GM12878 (cell line): ENCODE results near the gene CTNNB1. TPM values are rescaled to one million over a fixed set of nuclear protein-coding genes. Genes with fewer than 3 reads are reported as not detected.

ENCODE experiments used
- ATAC-seq: fragments of 200-7000 bp; cut with Tn5 transposase; 3 replicates; pipeline ENCODE4 v1.9.1; 2020; ENCODE audit warnings: mild to moderate bottlenecking, moderate library complexity
- BruUV-seq: library from RNA; stranded (reverse); fragments of 400-500 nt; replicated peaks from 2 replicates; lab custom pipeline; 2021; lab: Mats Ljungman, UMichigan
- CTCF ChIA-PET: fragments of 300-600 bp; sonication (Branson Sonifier 250); formaldehyde crosslinking; extraction: SDS; loops from one replicate; lab custom pipeline; 2021; ENCODE audit warnings: inconsistent platforms; lab: Yijun Ruan, JAX
- POLR2A ChIA-PET: fragments of 350-600 bp; formaldehyde crosslinking; extraction: SDS; loops from one replicate; lab custom pipeline; 2021; ENCODE audit warnings: inconsistent platforms; lab: Charles Lee
- RAD21 ChIA-PET: fragments of 300-600 bp; sonication (Branson Sonifier 250); formaldehyde crosslinking; loops from one replicate; lab custom pipeline; 2023; ENCODE audit warnings: antibody characterized with exemption; ENCODE audit not compliant: unreplicated experiment; lab: Charles Lee
- SMC1A ChIA-PET: fragments of 300-600 bp; sonication (Branson Sonifier 250); formaldehyde crosslinking; loops from one replicate; lab custom pipeline; 2023; ENCODE audit not compliant: unreplicated experiment, uncharacterized antibody; lab: Charles Lee
- DNase-seq: peaks from one replicate; pipeline ENCODE4 v3.0.0-alpha.2; 2011; ENCODE audit warnings: low read depth, low spot score
- FAIRE-seq: peaks from 3 replicates; lab custom pipeline; 2011; peaks lifted over from hg19 to GRCh38; lab: Jason Lieb, UNC
- H2AFZ ChIP-seq: 2 replicates; pipeline ENCODE4 v1.6.0; 2011; ENCODE audit warnings: low read depth, low read length, control low read depth; ENCODE audit not compliant: control insufficient read depth
- H3K27ac ChIP-seq: 2 replicates; pipeline ENCODE4 v1.5.1; 2011; ENCODE audit warnings: control low read depth; ENCODE audit not compliant: control insufficient read depth, insufficient read depth
- H3K27me3 ChIP-seq, 2 experiments: replicated peaks in 1 of 2; 2 replicates each; pipeline versions ENCODE4 v1.6.0 to v1.6.1; 2011; ENCODE audit warnings: low read length in 1 of 2; ENCODE audit not compliant: control insufficient read depth in 2 of 2, insufficient read depth in 2 of 2
- H3K36me3 ChIP-seq, 2 experiments: 2 replicates each; pipeline ENCODE4 v1.5.1; 2011; ENCODE audit warnings: low read length in 1 of 2; ENCODE audit not compliant: control insufficient read depth in 2 of 2, insufficient read depth in 2 of 2
- H3K4me1 ChIP-seq: 2 replicates; pipeline ENCODE4 v1.6.1; 2011; ENCODE audit warnings: mild to moderate bottlenecking, low read length, moderate library complexity, mixed read lengths; ENCODE audit not compliant: control insufficient read depth, insufficient read depth
- H3K4me2 ChIP-seq: 2 replicates; pipeline ENCODE4 v1.6.0; 2011; ENCODE audit warnings: control low read depth; ENCODE audit not compliant: control insufficient read depth, insufficient read depth
- H3K4me3 ChIP-seq: fragments of 200-600 bp; sonication (generic); 2 replicates; pipeline ENCODE4 v1.5.1; 2016
- H3K79me2 ChIP-seq: 2 replicates; pipeline ENCODE4 v1.6.0; 2011; ENCODE audit warnings: low read length; ENCODE audit not compliant: control insufficient read depth, insufficient read depth
- H3K9ac ChIP-seq: 2 replicates; pipeline ENCODE4 v1.8.0; 2011; ENCODE audit warnings: low read length, control low read depth, mixed read lengths; ENCODE audit not compliant: control insufficient read depth, insufficient read depth
- H3K9me3 ChIP-seq: replicated peaks from 3 replicates; pipeline ENCODE4 v1.5.1; 2011; ENCODE audit warnings: mild to moderate bottlenecking, low read length; ENCODE audit not compliant: control insufficient read depth, insufficient read depth
- H4K20me1 ChIP-seq: 2 replicates; pipeline ENCODE4 v1.6.0; 2011; ENCODE audit not compliant: control insufficient read depth, insufficient read depth
- BRCA1 ChIP-seq: IDR thresholded peaks from 2 replicates; pipeline ENCODE4 v1.6.1; 2011; ENCODE audit warnings: low read depth, low read length, improper control_type of control experiment
- CREB1 ChIP-seq: IDR thresholded peaks from 2 replicates; pipeline ENCODE4 v1.6.1; 2012; ENCODE audit warnings: low read depth, mild to moderate bottlenecking, inconsistent platforms
- EED ChIP-seq: sonication (generic); IDR thresholded peaks from 2 replicates; pipeline ENCODE4 v1.6.1; 2016; ENCODE audit warnings: antibody characterized with exemption, low read depth
- ETV6 ChIP-seq, 2 experiments: fragments of 450-650 bp in 1 of 2; IDR thresholded peaks in 1 of 2; conservative IDR thresholded peaks in 1 of 2; 2 replicates each; pipeline ENCODE4 v1.6.1; 2014; ENCODE audit warnings: antibody characterized with exemption in 1 of 2, borderline replicate concordance in 1 of 2, low read depth in 1 of 2, mild to moderate bottlenecking in 1 of 2, moderate library complexity in 1 of 2
- IKZF2 ChIP-seq, 2 experiments: fragments of 450-650 bp; IDR thresholded peaks; 2 replicates each; pipeline ENCODE4 v1.6.1; 2017; ENCODE audit warnings: mild to moderate bottlenecking in 2 of 2, moderate library complexity in 2 of 2
- IRF5 ChIP-seq: fragments of 450-650 bp; IDR thresholded peaks from 2 replicates; pipeline ENCODE4 v1.6.1; 2017; ENCODE audit warnings: borderline replicate concordance
- JUNB ChIP-seq: IDR thresholded peaks from 2 replicates; pipeline ENCODE4 v1.6.1; 2016; ENCODE audit warnings: antibody characterized with exemption, mild to moderate bottlenecking
- MYC ChIP-seq: IDR thresholded peaks from 2 replicates; pipeline ENCODE4 v1.6.1; 2011; ENCODE audit warnings: mild to moderate bottlenecking, low read length, moderate library complexity, inconsistent platforms; ENCODE audit not compliant: insufficient read depth, insufficient replicate concordance, insufficient read length, severe bottlenecking
- NFIC ChIP-seq: IDR thresholded peaks from 2 replicates; pipeline ENCODE4 v1.6.1; 2012; ENCODE audit warnings: low read depth, mild to moderate bottlenecking, inconsistent platforms, low read length, moderate library complexity
- PAX5 ChIP-seq: IDR thresholded peaks from 2 replicates; pipeline ENCODE4 v1.6.1; 2011; ENCODE audit warnings: low read depth, low read length, borderline replicate concordance
- RAD21 ChIP-seq: IDR thresholded peaks from 2 replicates; pipeline ENCODE4 v1.6.1; 2011; ENCODE audit warnings: mild to moderate bottlenecking, low read depth, low read length, moderate library complexity; ENCODE audit not compliant: insufficient read depth
- RUNX3 ChIP-seq: IDR thresholded peaks from 2 replicates; pipeline ENCODE4 v1.6.1; 2012; ENCODE audit warnings: low read length, inconsistent platforms
- SMC3 ChIP-seq: IDR thresholded peaks from 2 replicates; pipeline ENCODE4 v1.6.1; 2011; ENCODE audit warnings: low read length, improper control_type of control experiment, borderline replicate concordance
- ZNF384 ChIP-seq: IDR thresholded peaks from 2 replicates; pipeline ENCODE4 v1.6.1; 2012; ENCODE audit warnings: low read depth, mild to moderate bottlenecking, low read length, improper control_type of control experiment, borderline replicate concordance
- in situ Hi-C: fragments of 300-500 bp; cut with MboI; formaldehyde crosslinking; loops from 9 replicates; pipeline ENCODE4 v1.14.3; 2018; ENCODE audit warnings: mixed read lengths
- intact Hi-C: fragments of 100-400 bp; cut with micrococcal nuclease; formaldehyde crosslinking; loops from one replicate; pipeline ENCODE4 v1.14.2; 2022; ENCODE audit not compliant: unreplicated experiment
- polyA plus RNA-seq, 11 experiments: library from polyadenylated mRNA; depleted of rRNA in 4 of 11; unstranded in 6 of 11; stranded (reverse) in 5 of 11; fragments of >200 nt; fragmentation: Nextera tagmentation in 4 of 11; fragmentation: Illumina TruSeq in 1 of 11; extraction: Ambion mirVana in 4 of 11; extraction: Trizol in 1 of 11; gene quantifications; 1 replicate in 1 of 11; 2 replicates in 10 of 11; pipeline versions ENCODE4 v1.2.1 to v1.2.3, GENCODE V29; 2011 to 2016; ENCODE audit warnings: inconsistent platforms in 2 of 11, missing spikeins in 2 of 11, low read depth in 1 of 11
- total RNA-seq, 4 experiments: library from RNA; depleted of rRNA in 3 of 4; stranded (reverse); fragments of >200 nt in 3 of 4; fragmentation: Illumina TruSeq in 1 of 4; extraction: Trizol in 1 of 4; gene quantifications; 2 replicates each; pipeline versions ENCODE4 v1.2.1 to v1.2.3, GENCODE V29; 2013 to 2021
- TF ChIP-seq, protein P1 (sequence below), 3 experiments: IDR thresholded peaks in 2 of 3; conservative IDR thresholded peaks in 1 of 3; 2 replicates each; pipeline ENCODE4 v1.5.1; 2011; ENCODE audit warnings: low read depth in 3 of 3, low read length in 3 of 3, mild to moderate bottlenecking in 3 of 3, control low read depth in 2 of 3, moderate library complexity in 2 of 3, inconsistent platforms in 1 of 3, mixed read lengths in 1 of 3; ENCODE audit not compliant: control insufficient read depth in 2 of 3, insufficient read depth in 1 of 3; ENCODE audit errors: extremely low read depth in 1 of 3

CTNNB1 gene
- total and polyA plus RNA-seq, 10 of the 15 experiments (the other 5 are each of a cell fraction or from before 2014, with no cell fraction given) = 30.4 to 217 (median 138) TPM

DNA sequence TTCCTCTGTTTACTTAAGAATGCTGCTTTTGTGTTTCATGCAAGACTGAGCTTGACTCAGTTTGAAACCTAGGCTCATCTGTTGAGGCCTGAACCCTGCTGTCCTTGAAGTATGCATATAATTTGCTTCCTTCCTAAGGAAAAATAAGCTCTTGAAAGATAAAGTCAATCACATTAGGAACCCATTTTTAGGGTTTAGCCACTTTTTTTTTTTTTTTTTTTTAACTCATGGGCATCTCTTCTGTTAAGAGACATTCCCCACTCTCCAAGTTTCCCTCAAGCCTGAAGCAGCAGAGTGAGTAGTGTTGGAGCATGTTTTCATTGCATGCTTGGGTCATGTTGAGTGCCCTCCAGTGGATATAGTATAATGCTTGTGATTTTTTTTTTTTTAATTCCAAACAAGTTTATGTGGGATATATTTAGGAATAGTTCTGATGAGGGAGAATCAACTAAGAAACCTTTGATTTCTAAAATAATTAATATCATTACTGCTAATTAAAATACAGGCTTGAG is 3.6 kb downstream of the CTNNB1 start:
- SMC1A ChIA-PET = interaction anchor here (0.6 to 4.6 kb wide), 8 partner anchors 8 to 813 kb away, joined by 3 to 29 read pairs (median 3); no protein-coding TSS in a partner anchor
- Histone ChIP-seq H3K9ac (no peak overlapping the region), H3K36me3 (peaks cover 0 to under 1% of the 10 kb centered on the region in 2 experiments; a peak in 1 of 4 replicates), H3K4me3 (peak overlapping the region; percentile 90), H4K20me1 (0 out of 2 replicates have a peak, but pooled peaks cover 7% of the 10 kb centered on the region), H3K27ac (no peak overlapping the region; the same call in 1 of the 2 replicates), H3K27me3 (no peaks in the 10 kb centered on the region), H3K4me2 (peak overlapping the region; percentile 77), H3K9me3 (no peaks in the 10 kb centered on the region), H3K79me2 (peaks cover 86% of the 10 kb centered on the region), H2AFZ (no peak overlapping the region), H3K4me1 (0 out of 2 replicates have a peak, but pooled peaks cover 4% of the 10 kb centered on the region)
- RAD21 ChIA-PET = interaction anchor here (0.6 to 4.7 kb wide), 8 partner anchors 8 to 672 kb away, joined by 3 to 35 read pairs (median 4); no protein-coding TSS in a partner anchor
- BruUV-seq = no TSS peak
- intact Hi-C loops = loop anchor here (5.0 kb wide), 5 partner anchors 231 to 876 kb away; partner anchors contain the start of gene RPL14
- TF ChIP-seq PAX5 = 0 out of 2 replicates have a peak, but pooled peaks have one; percentile 17
- TF ChIP-seq IKZF2 (IDR thresholded peaks at IDR 0.05) = peak in 1 of 2 experiments; percentile 30; a peak in 1 of 4 replicates
- no peak for TF ChIP-seq BRCA1
- no peak for TF ChIP-seq CREB1
- peak; percentile 62 for TF ChIP-seq JUNB
- TF ChIP-seq SMC3 = peak; percentile 37; the same call in 1 of the 2 replicates
- TF ChIP-seq RAD21 = peak; percentile 16; the same call in 1 of the 2 replicates
- no peak for TF ChIP-seq MYC
- TF ChIP-seq EED = 0 out of 2 replicates have a peak, but pooled peaks have one; percentile 27
- no peak for TF ChIP-seq IRF5
- TF ChIP-seq ZNF384 = peak; percentile 78
- 0 out of 4 replicates have a peak, but pooled peaks of 1 of the 2 experiments have one; percentile 47 for TF ChIP-seq ETV6 (conservative IDR thresholded peaks at IDR 0.05 in 1 of 2, IDR thresholded peaks at IDR 0.05 in 1 of 2; ENCODE audit: borderline replicate concordance in 1 of 2, low read depth in 1 of 2)
- TF ChIP-seq NFIC = 0 out of 2 replicates have a peak, but pooled peaks have one; percentile 31
- TF ChIP-seq RUNX3 = peak; percentile 11; the same call in 1 of the 2 replicates
- TF ChIP-seq, protein P1, sequence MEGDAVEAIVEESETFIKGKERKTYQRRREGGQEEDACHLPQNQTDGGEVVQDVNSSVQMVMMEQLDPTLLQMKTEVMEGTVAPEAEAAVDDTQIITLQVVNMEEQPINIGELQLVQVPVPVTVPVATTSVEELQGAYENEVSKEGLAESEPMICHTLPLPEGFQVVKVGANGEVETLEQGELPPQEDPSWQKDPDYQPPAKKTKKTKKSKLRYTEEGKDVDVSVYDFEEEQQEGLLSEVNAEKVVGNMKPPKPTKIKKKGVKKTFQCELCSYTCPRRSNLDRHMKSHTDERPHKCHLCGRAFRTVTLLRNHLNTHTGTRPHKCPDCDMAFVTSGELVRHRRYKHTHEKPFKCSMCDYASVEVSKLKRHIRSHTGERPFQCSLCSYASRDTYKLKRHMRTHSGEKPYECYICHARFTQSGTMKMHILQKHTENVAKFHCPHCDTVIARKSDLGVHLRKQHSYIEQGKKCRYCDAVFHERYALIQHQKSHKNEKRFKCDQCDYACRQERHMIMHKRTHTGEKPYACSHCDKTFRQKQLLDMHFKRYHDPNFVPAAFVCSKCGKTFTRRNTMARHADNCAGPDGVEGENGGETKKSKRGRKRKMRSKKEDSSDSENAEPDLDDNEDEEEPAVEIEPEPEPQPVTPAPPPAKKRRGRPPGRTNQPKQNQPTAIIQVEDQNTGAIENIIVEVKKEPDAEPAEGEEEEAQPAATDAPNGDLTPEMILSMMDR (IDR thresholded peaks at IDR 0.05 in 2 of 3, conservative IDR thresholded peaks at IDR 0.05 in 1 of 3; ENCODE audit: control insufficient read depth in 2 of 3, extremely low read depth in 1 of 3, insufficient read depth in 1 of 3, low read depth in 3 of 3, low read length in 3 of 3) = peak in 2 of 3 experiments; percentile 34 to 48; a peak in 3 of 6 replicates
- FAIRE-seq (no peak), DNase-seq (no peak), ATAC-seq (peak; percentile 23; the same call in 1 of the 3 replicates)
- in situ Hi-C loops = no loop called here
- CTCF ChIA-PET = interaction anchor here (0.6 to 2.9 kb wide), 11 partner anchors 10 to 1227 kb away, joined by 3 to 13 read pairs (median 4); no protein-coding TSS in a partner anchor
- POLR2A ChIA-PET = interaction anchor here (0.6 to 1.4 kb wide), 2 partner anchors 12 to 21 kb away, joined by 4 read pairs; no protein-coding TSS in a partner anchor
